HepG2 (cell line): ENCODE data around the gene WDR7. TPM values are rescaled to one million over a fixed set of nuclear protein-coding genes. Genes with fewer than 3 reads are reported as not detected.

ENCODE experiments used
- ATAC-seq: fragments of 200-7000 bp; cut with Tn5 transposase; 3 replicates; pipeline ENCODE4 v1.9.1; 2020; ENCODE audit warnings: mild to moderate bottlenecking, moderate library complexity
- BruUV-seq: library from RNA; stranded (reverse); fragments of 400-500 nt; replicated peaks from 2 replicates; lab custom pipeline; 2021; lab: Mats Ljungman, UMichigan
- CTCF ChIA-PET: fragments of 300-600 bp; formaldehyde crosslinking; extraction: SDS; loops from one replicate; lab custom pipeline; 2021; ENCODE audit warnings: low total read pairs, inconsistent platforms, low intra/inter-chr PET ratio; lab: Yijun Ruan, JAX
- POLR2A ChIA-PET: fragments of 350-600 bp; sonication (Branson Sonifier 250); formaldehyde crosslinking; loops from one replicate; lab custom pipeline; 2020; ENCODE audit warnings: antibody characterized with exemption, inconsistent platforms; lab: Yijun Ruan, JAX
- DNase-seq: peaks from one replicate; pipeline ENCODE4 v3.0.0-alpha.2; 2015; ENCODE audit warnings: low spot score
- FAIRE-seq: peaks from 3 replicates; lab custom pipeline; 2011; peaks lifted over from hg19 to GRCh38; lab: Jason Lieb, UNC
- H2AFZ ChIP-seq: one replicate; pipeline ENCODE4 v1.6.1; 2011; ENCODE audit warnings: low read length, inconsistent platforms
- H3K27ac ChIP-seq: fragments of 300-600 bp; 3 replicates; pipeline ENCODE4 v1.8.0; 2011; ENCODE audit warnings: mixed run types, mild to moderate bottlenecking, mixed read lengths, low read length, inconsistent platforms; ENCODE audit not compliant: insufficient read depth; ENCODE audit errors: extremely low read length
- H3K27me3 ChIP-seq, 2 experiments: fragments of 200-600 bp in 1 of 2; 2 replicates in 1 of 2; 3 replicates in 1 of 2; pipeline versions ENCODE4 v1.6.0 to v1.8.0; 2011; ENCODE audit warnings: low read length in 2 of 2, mild to moderate bottlenecking in 2 of 2, moderate library complexity in 2 of 2, inconsistent platforms in 1 of 2; ENCODE audit not compliant: insufficient read depth in 2 of 2, control insufficient read depth in 1 of 2
- H3K36me3 ChIP-seq, 2 experiments: fragments of 200-600 bp in 1 of 2; replicated peaks in 1 of 2; 2 replicates in 1 of 2; 3 replicates in 1 of 2; pipeline versions ENCODE4 v1.5.1 to v1.8.0; 2011; ENCODE audit warnings: low read length in 2 of 2, inconsistent platforms in 1 of 2; ENCODE audit not compliant: insufficient read depth in 2 of 2, control insufficient read depth in 1 of 2
- H3K4me1 ChIP-seq: 2 replicates; pipeline ENCODE4 v1.5.1; 2012; ENCODE audit warnings: low read length, inconsistent platforms; ENCODE audit not compliant: insufficient read depth
- H3K4me2 ChIP-seq: 2 replicates; pipeline ENCODE4 v1.6.0; 2011; ENCODE audit warnings: low read depth, low read length, inconsistent platforms
- H3K4me3 ChIP-seq, 3 experiments: fragments of 200-600 bp in 1 of 3; sonication (generic), shearing (Covaris generic) in 1 of 3; replicated peaks in 1 of 3; 2 replicates each; pipeline ENCODE4 v1.5.1; 2011 to 2016; ENCODE audit warnings: low read length in 3 of 3, inconsistent platforms in 2 of 3, low read depth in 2 of 3, mild to moderate bottlenecking in 2 of 3, control low read depth in 1 of 3, mixed read lengths in 1 of 3; ENCODE audit not compliant: insufficient read depth in 1 of 3
- H3K79me2 ChIP-seq: one replicate; pipeline ENCODE4 v1.6.1; 2011; ENCODE audit warnings: low read length, inconsistent platforms; ENCODE audit not compliant: insufficient read depth
- H3K9ac ChIP-seq: 2 replicates; pipeline ENCODE4 v1.6.0; 2011; ENCODE audit warnings: mild to moderate bottlenecking, low read depth, low read length, inconsistent platforms; ENCODE audit not compliant: insufficient read depth
- H3K9me3 ChIP-seq: 2 replicates; pipeline ENCODE4 v1.5.1; 2012; ENCODE audit warnings: mild to moderate bottlenecking, low read length
- H4K20me1 ChIP-seq: 2 replicates; pipeline ENCODE4 v1.6.0; 2011; ENCODE audit warnings: inconsistent platforms, mild to moderate bottlenecking, low read length, moderate library complexity; ENCODE audit not compliant: insufficient read depth
- ARNTL ChIP-seq: sonication (generic); formaldehyde crosslinking; IDR thresholded peaks from 2 replicates; pipeline ENCODE4 v1.4.0; 2020; ENCODE audit warnings: mild to moderate bottlenecking, missing genetic modification reagents
- BCLAF1 ChIP-seq: fragments of 450-650 bp; IDR thresholded peaks from 2 replicates; pipeline ENCODE4 v1.6.1; 2017; ENCODE audit warnings: mild to moderate bottlenecking
- TEAD3 ChIP-seq: optimal IDR thresholded peaks from 2 replicates; pipeline ENCODE3; 2016; ENCODE audit warnings: borderline replicate concordance
- THAP9 ChIP-seq: sonication (generic); formaldehyde crosslinking; IDR thresholded peaks from 2 replicates; pipeline ENCODE4; 2020; ENCODE audit warnings: missing genetic modification reagents, mild to moderate bottlenecking, borderline replicate concordance
- WGBS: methylation state at CpG from one replicate; pipeline ENCODE4 v1.1.6; 2017; ENCODE audit warnings: low lambda C conversion rate; 5-methylcytosine and 5-hydroxymethylcytosine counted together
- in situ Hi-C: cut with HindIII; loops from 2 replicates; pipeline ENCODE4 v1.10.0; 2017; ENCODE audit warnings: low pct_unique_long_range_greater_than_20kb; ENCODE audit not compliant: extremely low pct_ligation_motif_present
- intact Hi-C: fragments of 100-400 bp; cut with micrococcal nuclease; formaldehyde crosslinking; loops from one replicate; pipeline ENCODE4 v1.10.0; 2022; ENCODE audit not compliant: unreplicated experiment
- polyA plus RNA-seq, 8 experiments: library from polyadenylated mRNA; depleted of rRNA in 3 of 8; stranded (reverse) in 7 of 8; unstranded in 1 of 8; fragments of >200 nt; fragmentation: Illumina TruSeq in 4 of 8; extraction: Trizol in 4 of 8; gene quantifications; 2 replicates each; pipeline versions ENCODE4 v1.2.1 to v1.2.3, GENCODE V29; 2011 to 2016; ENCODE audit warnings: low read depth in 4 of 8, missing spikeins in 1 of 8, mixed read lengths in 1 of 8; ENCODE audit not compliant: insufficient read depth in 1 of 8
- total RNA-seq, 5 experiments: library from RNA; depleted of rRNA; stranded (reverse); fragments of >200 nt; fragmentation: Illumina TruSeq; extraction: Trizol; gene quantifications; 2 replicates each; pipeline ENCODE4 v1.2.3, GENCODE V29; 2016; ENCODE audit warnings: low read depth in 1 of 5

WDR7 gene
- total and polyA plus RNA-seq, 2 of the 13 experiments (the other 11 are each of a cell fraction or from before 2014, with no cell fraction given): 2.0 to 7.8 TPM

- ATAC-seq: no peak
- H3K79me2 ChIP-seq: no peaks in the 10 kb centered on the region
- no peak overlapping the region for H3K9ac ChIP-seq
- no peaks in the 10 kb centered on the region for H3K4me1 ChIP-seq
- H3K36me3 ChIP-seq: no peaks in the 10 kb centered on the region
- H3K4me3 ChIP-seq: no peak overlapping the region
- ChIA-PET CTCF (no interaction called here), POLR2A (no interaction called here)
- in situ Hi-C loops: no loop called here
- no peak for DNase-seq
- no TSS peak for BruUV-seq
- WGBS: 14% methylated on average over 1 of the region's 1 CpG
- H4K20me1 ChIP-seq: no peaks in the 10 kb centered on the region
- TF ChIP-seq THAP9 (CRISPR knock-in tag) (no peak), BCLAF1 (no peak), TEAD3 (CRISPR knock-in tag) (no peak), ARNTL (CRISPR knock-in tag) (no peak)
- FAIRE-seq: no peak
- intact Hi-C loops: no loop called here
- H3K4me2 ChIP-seq: no peak overlapping the region
- H3K9me3 ChIP-seq: no peaks in the 10 kb centered on the region
- no peak overlapping the region for H2AFZ ChIP-seq
- no peak overlapping the region for H3K27ac ChIP-seq
- no peaks in the 10 kb centered on the region for H3K27me3 ChIP-seq
Observed at GRCh38 chr18:56851774-56852173, 200.6 kb downstream of the WDR7 start.
